ENCODE data around the gene SPPL2B.

SPPL2B gene

GRCh38 chr19:2350656-2351055 is 22.2 kb downstream of the SPPL2B start:
- Histone ChIP-seq H3K27ac (ENCODE audit: low read depth, low read length) (no peak overlapping the region), H3K4me1 (ENCODE audit: insufficient read depth, low read length) (no peaks in the 10 kb centered on the region), H3K27me3 (ENCODE audit: insufficient read depth, low read length) (no peaks in the 10 kb centered on the region), H3K36me3 (ENCODE audit: insufficient read depth, low read length) (peaks cover 17% of the 10 kb centered on the region; the same call in 1 of the 2 replicates), H3K9ac (ENCODE audit: low read depth, low read length) (no peak overlapping the region), H3K9me3 (ENCODE audit: insufficient read depth, low read depth, low read length) (no peaks in the 10 kb centered on the region), H3K4me3 (ENCODE audit: low read length) (no peak overlapping the region)
- 97% methylated on average over 16 of the region's 16 CpGs for WGBS

- Histone ChIP-seq H3K9ac (ENCODE audit: low read depth, low read length) (no peak overlapping the region), H3K4me1 (ENCODE audit: insufficient read depth, low read length) (no peaks in the 10 kb centered on the region), H3K36me3 (ENCODE audit: insufficient read depth, low read length) (peaks cover 15% of the 10 kb centered on the region; the same call in 1 of the 2 replicates), H3K27ac (ENCODE audit: low read depth, low read length) (no peak overlapping the region), H3K9me3 (ENCODE audit: insufficient read depth, low read depth, low read length) (no peaks in the 10 kb centered on the region), H3K4me3 (ENCODE audit: low read length) (no peak overlapping the region), H3K27me3 (ENCODE audit: insufficient read depth, low read length) (no peaks in the 10 kb centered on the region)
- WGBS, result 95% methylated on average over 28 of the region's 28 CpGs
These were observed 23.1 kb downstream of the SPPL2B start for GRCh38 chr19:2351591-2351990.

GRCh38 chr19:2352121-2352520 is 23.6 kb downstream of the SPPL2B start:
- peaks cover 13% of the 10 kb centered on the region; the same call in 1 of the 2 replicates for H3K36me3 ChIP-seq (ENCODE audit: insufficient read depth, low read length)
- 96% methylated on average over 24 of the region's 24 CpGs for WGBS

GRCh38 chr19:2353159-2353886 is 24.8 kb downstream of the SPPL2B start:
- Histone ChIP-seq H3K9ac (ENCODE audit: low read depth, low read length) (no peak overlapping the region), H3K4me3 (ENCODE audit: low read length) (no peak overlapping the region), H3K27ac (ENCODE audit: low read depth, low read length) (no peak overlapping the region), H3K4me1 (ENCODE audit: insufficient read depth, low read length) (no peaks in the 10 kb centered on the region), H3K9me3 (ENCODE audit: insufficient read depth, low read depth, low read length) (no peaks in the 10 kb centered on the region), H3K27me3 (ENCODE audit: insufficient read depth, low read length) (no peaks in the 10 kb centered on the region), H3K36me3 (ENCODE audit: insufficient read depth, low read length) (peaks cover 13% of the 10 kb centered on the region; the same call in 1 of the 2 replicates)
- WGBS, result 92% methylated on average over 45 of the region's 45 CpGs

More at GRCh38 chr19:2352121-2352520, 23.6 kb downstream of the SPPL2B start:
- Histone ChIP-seq H3K4me1 (ENCODE audit: insufficient read depth, low read length) (no peaks in the 10 kb centered on the region), H3K9ac (ENCODE audit: low read depth, low read length) (no peak overlapping the region), H3K27ac (ENCODE audit: low read depth, low read length) (no peak overlapping the region), H3K4me3 (ENCODE audit: low read length) (no peak overlapping the region), H3K27me3 (ENCODE audit: insufficient read depth, low read length) (no peaks in the 10 kb centered on the region), H3K9me3 (ENCODE audit: insufficient read depth, low read depth, low read length) (no peaks in the 10 kb centered on the region)

GRCh38 chr19:2353887-2354592 is 25.6 kb downstream of the SPPL2B start:
- peaks cover 13% of the 10 kb centered on the region; the same call in 1 of the 2 replicates for H3K36me3 ChIP-seq (ENCODE audit: insufficient read depth, low read length)
- 93% methylated on average over 34 of the region's 34 CpGs for WGBS

GRCh38 chr19:2354670-2355069 is 26.2 kb downstream of the SPPL2B start:
- 90% methylated on average over 17 of the region's 17 CpGs for WGBS
- no peak overlapping the region for H3K9ac ChIP-seq (ENCODE audit: low read depth, low read length)
- peaks cover 9% of the 10 kb centered on the region for H3K27me3 ChIP-seq (ENCODE audit: insufficient read depth, low read length)
- no peak overlapping the region for H3K4me3 ChIP-seq (ENCODE audit: low read length)
- H3K9me3 ChIP-seq (ENCODE audit: insufficient read depth, low read depth, low read length), result no peaks in the 10 kb centered on the region
- H3K36me3 ChIP-seq (ENCODE audit: insufficient read depth, low read length), result peaks cover 13% of the 10 kb centered on the region; the same call in 1 of the 2 replicates
- H3K27ac ChIP-seq (ENCODE audit: low read depth, low read length), result no peak overlapping the region
- no peaks in the 10 kb centered on the region for H3K4me1 ChIP-seq (ENCODE audit: insufficient read depth, low read length)

More at GRCh38 chr19:2353887-2354592, 25.6 kb downstream of the SPPL2B start:
- Histone ChIP-seq H3K4me1 (ENCODE audit: insufficient read depth, low read length) (no peaks in the 10 kb centered on the region), H3K27me3 (ENCODE audit: insufficient read depth, low read length) (peaks cover 2% of the 10 kb centered on the region; the same call in 1 of the 2 replicates), H3K27ac (ENCODE audit: low read depth, low read length) (no peak overlapping the region), H3K9me3 (ENCODE audit: insufficient read depth, low read depth, low read length) (no peaks in the 10 kb centered on the region), H3K4me3 (ENCODE audit: low read length) (no peak overlapping the region), H3K9ac (ENCODE audit: low read depth, low read length) (no peak overlapping the region)

GRCh38 chr19:2355168-2356035 is 26.9 kb downstream of the SPPL2B start:
- no peak overlapping the region for H3K27ac ChIP-seq (ENCODE audit: low read depth, low read length)
- no peaks in the 10 kb centered on the region for H3K4me1 ChIP-seq (ENCODE audit: insufficient read depth, low read length)
- peaks cover 11% of the 10 kb centered on the region; the same call in 1 of the 2 replicates for H3K36me3 ChIP-seq (ENCODE audit: insufficient read depth, low read length)
- no peak overlapping the region for H3K9ac ChIP-seq (ENCODE audit: low read depth, low read length)
- no peaks in the 10 kb centered on the region for H3K9me3 ChIP-seq (ENCODE audit: insufficient read depth, low read depth, low read length)
- no peak overlapping the region for H3K4me3 ChIP-seq (ENCODE audit: low read length)
- 92% methylated on average over 23 of the region's 24 CpGs for WGBS
- peaks cover 15% of the 10 kb centered on the region for H3K27me3 ChIP-seq (ENCODE audit: insufficient read depth, low read length)

- no peaks in the 10 kb centered on the region for H3K9me3 ChIP-seq (ENCODE audit: insufficient read depth, low read depth, low read length)
These were observed 27.7 kb downstream of the SPPL2B start for GRCh38 chr19:2356036-2356646.

GRCh38 chr19:2357279-2358206 is 29.1 kb downstream of the SPPL2B start:
- WGBS, result 95% methylated on average over 3 of the region's 3 CpGs
- peaks cover 4% of the 10 kb centered on the region; the same call in 1 of the 2 replicates for H3K4me1 ChIP-seq (ENCODE audit: insufficient read depth, low read length)
- no peak overlapping the region for H3K27ac ChIP-seq (ENCODE audit: low read depth, low read length)

More at GRCh38 chr19:2356036-2356646, 27.7 kb downstream of the SPPL2B start:
- 87% methylated on average over 21 of the region's 21 CpGs for WGBS
- H3K9ac ChIP-seq (ENCODE audit: low read depth, low read length), result no peak overlapping the region
- peaks cover 20% of the 10 kb centered on the region for H3K27me3 ChIP-seq (ENCODE audit: insufficient read depth, low read length)
- H3K27ac ChIP-seq (ENCODE audit: low read depth, low read length), result no peak overlapping the region
- 0 out of 2 replicates have a peak, but pooled peaks cover 5% of the 10 kb centered on the region for H3K36me3 ChIP-seq (ENCODE audit: insufficient read depth, low read length)
- H3K4me1 ChIP-seq (ENCODE audit: insufficient read depth, low read length), result no peaks in the 10 kb centered on the region
- no peak overlapping the region for H3K4me3 ChIP-seq (ENCODE audit: low read length)

More at GRCh38 chr19:2357279-2358206, 29.1 kb downstream of the SPPL2B start:
- Histone ChIP-seq H3K9me3 (ENCODE audit: insufficient read depth, low read depth, low read length) (no peaks in the 10 kb centered on the region), H3K27me3 (ENCODE audit: insufficient read depth, low read length) (peaks cover 22% of the 10 kb centered on the region), H3K36me3 (ENCODE audit: insufficient read depth, low read length) (0 out of 2 replicates have a peak, but pooled peaks cover 5% of the 10 kb centered on the region), H3K9ac (ENCODE audit: low read depth, low read length) (no peak overlapping the region), H3K4me3 (ENCODE audit: low read length) (no peak overlapping the region)
